ENCODE data around the gene PIM2. TPM values are rescaled to one million over a fixed set of nuclear protein-coding genes. Genes with fewer than 3 reads are reported as not detected.
"Not testable (repeated sequence)": the region's sequence is repeated elsewhere in the genome, so short reads cannot be mapped to it uniquely, and the experiment has no call there.

PIM2 gene
- polyA plus RNA-seq, 4 donors, result 2.9 to 35.1 (median 9.8) TPM

DNA sequence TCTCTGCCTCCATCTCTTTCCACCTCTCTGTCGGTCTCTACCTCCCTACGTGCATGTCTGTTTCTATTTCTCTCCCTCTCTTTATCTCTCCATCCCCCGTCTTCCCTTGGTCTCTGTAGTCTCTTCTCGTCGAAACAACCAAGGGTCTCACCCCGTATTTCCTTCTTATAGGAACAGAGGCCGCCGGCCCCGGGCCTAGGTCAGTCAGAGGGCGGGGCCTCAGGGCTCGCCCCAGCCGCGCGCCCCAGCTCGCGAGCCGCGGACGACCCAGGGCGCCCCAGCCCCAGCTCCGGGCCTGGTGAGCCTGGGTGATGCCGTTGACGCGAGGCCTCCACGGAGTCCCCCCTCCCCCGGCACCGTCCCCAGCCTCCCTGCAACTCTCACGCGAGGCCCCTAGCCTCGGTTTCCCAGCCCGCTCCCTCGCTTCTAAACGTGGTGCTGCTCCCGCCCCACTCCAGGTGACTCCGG, 27.9 kb downstream of the PIM2 start:
- Histone ChIP-seq H3K27ac (ENCODE audit: low read depth in 1 of 3, low read length in 2 of 3) (peak overlapping the region; percentile 65 to 77 (median 66)), H3K27me3 (ENCODE audit: control insufficient read depth in 3 of 3, insufficient read depth in 3 of 3, low read length in 3 of 3) (no peaks in the 10 kb centered on the region), H3K4me3 (ENCODE audit: low read depth in 1 of 3, low read length in 3 of 3) (peak overlapping the region; percentile 41 to 65 (median 48)), H3K4me1 (ENCODE audit: control insufficient read depth in 3 of 3, insufficient read depth in 2 of 3, low read depth in 1 of 3, low read length in 2 of 3) (peaks cover 0 to 5% (median 0%) of the 10 kb centered on the region in 3 donors), H3K9me3 (ENCODE audit: control insufficient read depth in 2 of 2, insufficient read depth in 1 of 2, low read depth in 1 of 2, low read length in 1 of 2) (no peaks in the 10 kb centered on the region), H3K36me3 (ENCODE audit: control insufficient read depth in 3 of 3, insufficient read depth in 2 of 3, low read depth in 1 of 3, low read length in 3 of 3) (peaks cover 0 to 26% (median 4%) of the 10 kb centered on the region in 3 donors)
- 1 to 31% (median 17%) methylated on average over 20 to 35 of the region's 35 CpGs for WGBS, 3 donors
- DNase-seq (peak in 1 of 2 donors; percentile 16), FAIRE-seq (no peak)

DNA sequence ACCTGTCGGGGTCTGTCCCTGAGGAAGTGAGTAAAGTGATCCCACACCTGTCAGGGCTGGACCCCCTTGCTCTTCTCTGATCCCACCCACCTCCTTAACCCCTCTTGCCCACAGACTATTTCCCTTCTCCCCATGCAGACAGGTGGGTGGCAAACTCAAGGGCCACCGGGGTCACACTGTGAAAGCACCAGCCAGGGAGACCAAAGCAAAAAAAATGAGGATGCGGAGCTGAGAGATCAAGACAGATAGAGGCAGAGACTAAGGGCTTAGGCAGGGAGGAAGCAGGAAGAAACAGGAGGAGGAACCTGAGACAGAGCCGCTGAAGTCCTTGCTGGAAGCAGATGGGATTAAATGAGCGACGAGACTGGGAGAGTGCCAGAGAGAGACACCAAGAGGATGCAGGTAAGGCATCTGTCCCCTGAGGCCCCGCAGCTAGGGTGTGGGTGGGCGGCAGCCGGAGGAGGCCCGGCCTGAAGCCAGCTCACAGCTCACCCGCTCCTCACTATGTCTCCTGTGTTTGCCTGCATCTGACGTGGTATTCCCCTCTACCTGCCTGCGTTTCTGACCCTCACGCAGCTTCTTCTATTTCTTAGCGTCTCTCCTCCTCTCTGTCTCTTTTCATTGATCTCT, 28.4 kb downstream of the PIM2 start:
- H3K4me1 ChIP-seq (ENCODE audit: control insufficient read depth in 3 of 3, insufficient read depth in 2 of 3, low read depth in 1 of 3, low read length in 2 of 3), result peaks cover 0 to 5% (median 0%) of the 10 kb centered on the region in 3 donors
- FAIRE-seq, result no peak

DNA sequence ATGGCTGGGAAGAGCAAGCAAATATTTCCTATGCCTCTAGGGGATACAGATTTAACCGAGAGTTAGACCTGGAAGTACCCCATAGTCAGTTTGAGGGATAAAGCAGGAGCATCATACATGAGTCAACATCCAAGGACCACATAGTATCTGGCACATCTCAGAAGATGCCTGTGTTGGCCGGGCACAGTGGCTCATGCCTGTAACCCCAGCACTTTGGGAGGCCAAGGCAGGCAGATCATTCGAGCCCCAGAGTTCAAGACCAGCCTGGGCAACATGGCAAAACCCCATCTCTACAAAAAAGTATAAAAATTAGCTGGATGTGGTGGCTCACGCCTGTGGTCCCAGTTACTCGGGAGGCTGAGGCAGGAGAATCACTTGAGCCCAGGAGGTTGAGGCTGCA, 32.2 kb downstream of the PIM2 start:
- 80 to 94% (median 91%) methylated on average over 4 to 5 of the region's 5 CpGs for WGBS, 3 donors
- FAIRE-seq; H3K4me1 ChIP-seq (ENCODE audit: control insufficient read depth in 3 of 3, insufficient read depth in 2 of 3, low read depth in 1 of 3, low read length in 2 of 3); H3K4me3 ChIP-seq (ENCODE audit: low read depth in 1 of 3, low read length in 3 of 3); H3K36me3 ChIP-seq (ENCODE audit: control insufficient read depth in 3 of 3, insufficient read depth in 2 of 3, low read depth in 1 of 3, low read length in 3 of 3); H3K27ac ChIP-seq (ENCODE audit: low read depth in 1 of 3, low read length in 2 of 3); H3K27me3 ChIP-seq (ENCODE audit: control insufficient read depth in 3 of 3, insufficient read depth in 3 of 3, low read length in 3 of 3); H3K9me3 ChIP-seq (ENCODE audit: control insufficient read depth in 2 of 2, insufficient read depth in 1 of 2, low read depth in 1 of 2, low read length in 1 of 2); DNase-seq: not testable (repeated sequence)

More for the DNA sequence above, 28.4 kb downstream of the PIM2 start:
- Histone ChIP-seq H3K27me3 (ENCODE audit: control insufficient read depth in 3 of 3, insufficient read depth in 3 of 3, low read length in 3 of 3) (no peaks in the 10 kb centered on the region), H3K4me3 (ENCODE audit: low read depth in 1 of 3, low read length in 3 of 3) (peak overlapping the region in 2 of 3 donors; percentile 48 to 65), H3K36me3 (ENCODE audit: control insufficient read depth in 3 of 3, insufficient read depth in 2 of 3, low read depth in 1 of 3, low read length in 3 of 3) (peaks cover 0 to 22% (median 4%) of the 10 kb centered on the region in 3 donors), H3K27ac (ENCODE audit: low read depth in 1 of 3, low read length in 2 of 3) (peak overlapping the region in 1 of 3 donors; percentile 66), H3K9me3 (ENCODE audit: control insufficient read depth in 2 of 2, insufficient read depth in 1 of 2, low read depth in 1 of 2, low read length in 1 of 2) (no peaks in the 10 kb centered on the region)
- DNase-seq, result no peak
- 17 to 44% (median 26%) methylated on average over 11 to 15 of the region's 15 CpGs for WGBS, 3 donors

DNA sequence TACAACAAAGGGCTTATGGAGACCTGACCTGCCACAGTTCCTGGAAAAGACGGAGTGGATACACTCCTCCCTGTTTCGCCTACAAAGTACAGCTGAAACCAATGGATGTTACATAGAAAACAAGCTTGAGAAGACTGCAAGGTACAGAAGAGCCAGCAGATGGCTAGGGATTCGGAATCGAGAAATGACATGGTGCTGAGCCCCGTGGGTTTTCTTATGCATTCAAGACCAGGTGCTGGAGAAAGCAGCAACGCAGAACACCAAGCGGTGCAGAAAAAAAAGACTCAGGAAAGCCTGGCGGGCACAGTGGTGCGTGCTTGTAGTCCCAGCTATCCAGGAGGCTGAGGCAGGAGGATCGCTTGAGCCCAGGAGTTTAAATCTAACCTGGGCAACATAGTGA, 35.1 kb downstream of the PIM2 start:
- 72 to 74% (median 74%) methylated on average over 10 of the region's 10 CpGs for WGBS, 3 donors
- Histone ChIP-seq H3K27me3 (ENCODE audit: control insufficient read depth in 3 of 3, insufficient read depth in 3 of 3, low read length in 3 of 3) (no peaks in the 10 kb centered on the region), H3K9me3 (ENCODE audit: control insufficient read depth in 2 of 2, insufficient read depth in 1 of 2, low read depth in 1 of 2, low read length in 1 of 2) (no peaks in the 10 kb centered on the region), H3K36me3 (ENCODE audit: control insufficient read depth in 3 of 3, insufficient read depth in 2 of 3, low read depth in 1 of 3, low read length in 3 of 3) (no peaks in the 10 kb centered on the region), H3K4me3 (ENCODE audit: low read depth in 1 of 3, low read length in 3 of 3) (no peak overlapping the region), H3K4me1 (ENCODE audit: control insufficient read depth in 3 of 3, insufficient read depth in 2 of 3, low read depth in 1 of 3, low read length in 2 of 3) (no peaks in the 10 kb centered on the region), H3K27ac (ENCODE audit: low read depth in 1 of 3, low read length in 2 of 3) (no peak overlapping the region)
- FAIRE-seq, result no peak
- no peak for DNase-seq

DNA sequence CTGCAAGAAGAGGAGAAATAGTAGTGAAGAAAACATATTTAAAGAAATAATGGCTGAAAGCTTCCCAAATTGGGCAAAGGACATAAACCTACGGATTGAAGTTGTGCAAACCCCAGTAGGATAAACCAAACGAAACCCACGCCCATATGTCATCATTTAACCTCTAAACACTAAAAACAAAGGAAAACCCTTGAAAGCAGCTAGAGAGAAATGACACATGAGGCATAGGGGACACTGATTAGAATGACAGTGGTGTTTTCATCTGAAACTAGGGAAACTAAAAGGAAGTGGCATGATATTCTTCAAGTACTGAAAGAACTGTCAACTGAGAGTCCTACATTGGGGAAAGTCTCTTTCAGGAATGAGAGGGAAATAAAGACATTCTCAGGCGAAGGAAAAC, 41.9 kb downstream of the PIM2 start:
- H3K27ac ChIP-seq (ENCODE audit: low read depth in 1 of 3, low read length in 2 of 3); FAIRE-seq; H3K9me3 ChIP-seq (ENCODE audit: control insufficient read depth in 2 of 2, insufficient read depth in 1 of 2, low read depth in 1 of 2, low read length in 1 of 2); H3K4me1 ChIP-seq (ENCODE audit: control insufficient read depth in 3 of 3, insufficient read depth in 2 of 3, low read depth in 1 of 3, low read length in 2 of 3); H3K27me3 ChIP-seq (ENCODE audit: control insufficient read depth in 3 of 3, insufficient read depth in 3 of 3, low read length in 3 of 3); H3K4me3 ChIP-seq (ENCODE audit: low read depth in 1 of 3, low read length in 3 of 3); H3K36me3 ChIP-seq (ENCODE audit: control insufficient read depth in 3 of 3, insufficient read depth in 2 of 3, low read depth in 1 of 3, low read length in 3 of 3); DNase-seq: not testable (repeated sequence)
- WGBS, 3 donors, result 59 to 73% (median 61%) methylated on average over 4 of the region's 4 CpGs

DNA sequence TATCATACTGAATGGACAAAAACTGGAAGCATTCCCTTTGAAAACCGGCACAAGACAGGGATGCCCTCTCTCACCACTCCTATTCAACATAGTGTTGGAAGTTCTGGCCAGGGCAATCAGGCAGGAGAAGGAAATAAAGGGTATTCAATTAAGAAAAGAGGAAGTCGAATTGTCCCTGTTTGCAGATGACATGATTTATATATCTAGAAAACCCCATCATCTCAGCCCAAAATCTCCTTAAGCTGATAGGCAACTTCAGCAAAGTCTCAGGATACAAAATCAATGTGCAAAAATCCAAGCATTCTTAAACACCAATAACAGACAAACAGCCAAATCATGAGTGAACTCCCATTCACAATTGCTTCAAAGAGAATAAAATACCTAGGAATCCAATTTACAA, 46.8 kb downstream of the PIM2 start:
- H3K9me3 ChIP-seq (ENCODE audit: control insufficient read depth in 2 of 2, insufficient read depth in 1 of 2, low read depth in 1 of 2, low read length in 1 of 2); FAIRE-seq; H3K4me3 ChIP-seq (ENCODE audit: low read depth in 1 of 3, low read length in 3 of 3); DNase-seq; H3K27me3 ChIP-seq (ENCODE audit: control insufficient read depth in 3 of 3, insufficient read depth in 3 of 3, low read length in 3 of 3); H3K4me1 ChIP-seq (ENCODE audit: control insufficient read depth in 3 of 3, insufficient read depth in 2 of 3, low read depth in 1 of 3, low read length in 2 of 3); H3K36me3 ChIP-seq (ENCODE audit: control insufficient read depth in 3 of 3, insufficient read depth in 2 of 3, low read depth in 1 of 3, low read length in 3 of 3); H3K27ac ChIP-seq (ENCODE audit: low read depth in 1 of 3, low read length in 2 of 3): not testable (repeated sequence)
- whole genome bisulfite sequencing, 3 donors, result 32 to 73% (median 54%) methylated on average over 1 of the region's 2 CpGs

DNA sequence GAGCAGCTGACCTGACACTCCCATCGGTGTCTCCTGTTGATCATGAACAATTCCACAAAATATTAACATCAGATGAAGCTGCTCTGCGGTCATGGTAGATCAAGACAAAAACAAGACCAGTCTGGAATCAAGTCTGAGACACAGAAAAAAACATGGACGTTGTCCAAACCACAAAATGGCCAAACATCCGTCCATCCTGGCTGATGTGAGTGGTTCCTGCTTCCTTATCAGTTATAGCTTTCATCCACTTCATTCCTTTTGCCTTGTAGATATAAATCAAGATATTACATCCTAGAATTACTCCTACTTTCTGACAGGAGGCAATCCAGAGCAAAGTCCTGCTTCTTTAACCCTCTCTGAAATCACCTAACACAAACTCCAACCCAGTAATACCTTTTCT, 54.6 kb downstream of the PIM2 start:
- Histone ChIP-seq H3K4me3 (ENCODE audit: low read depth in 1 of 3, low read length in 3 of 3) (no peak overlapping the region), H3K36me3 (ENCODE audit: control insufficient read depth in 3 of 3, insufficient read depth in 2 of 3, low read depth in 1 of 3, low read length in 3 of 3) (no peaks in the 10 kb centered on the region), H3K9me3 (ENCODE audit: control insufficient read depth in 2 of 2, insufficient read depth in 1 of 2, low read depth in 1 of 2, low read length in 1 of 2) (no peaks in the 10 kb centered on the region), H3K4me1 (ENCODE audit: control insufficient read depth in 3 of 3, insufficient read depth in 2 of 3, low read depth in 1 of 3, low read length in 2 of 3) (no peaks in the 10 kb centered on the region), H3K27ac (ENCODE audit: low read depth in 1 of 3, low read length in 2 of 3) (no peak overlapping the region), H3K27me3 (ENCODE audit: control insufficient read depth in 3 of 3, insufficient read depth in 3 of 3, low read length in 3 of 3) (no peaks in the 10 kb centered on the region)
- FAIRE-seq (no peak), DNase-seq (no peak)
- WGBS, 3 donors, result 36 to 38% (median 36%) methylated on average over 4 of the region's 4 CpGs

Data from small intestine (tissue), 7 donors.